ENCODE measurements around the gene PRKCA.

DNA sequence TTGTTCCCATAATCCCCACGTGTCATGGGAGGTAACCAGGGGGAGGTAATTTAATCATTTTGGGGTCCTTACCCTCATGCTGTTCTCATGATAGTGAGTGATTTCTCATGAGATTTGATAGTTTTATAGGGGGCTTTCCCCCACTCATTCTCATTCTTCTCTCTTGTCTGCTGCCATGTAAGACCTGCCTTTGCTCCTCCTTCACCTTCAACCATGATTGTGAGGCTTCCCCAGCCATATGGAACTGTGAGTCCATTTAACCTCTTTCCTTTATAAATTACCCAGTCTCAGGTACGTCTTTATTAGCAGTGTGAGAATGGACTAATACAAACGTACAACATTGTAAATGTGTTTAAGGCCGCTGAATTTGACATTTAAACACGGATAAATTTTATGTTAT, 37.7 kb upstream of the PRKCA start:
- TF ChIP-seq RAD21 (IDR thresholded peaks at IDR 0.05; ENCODE audit: low read depth) (no peak), TAF1 (IDR thresholded peaks at IDR 0.05; ENCODE audit: low read depth) (no peak), ZBTB7A (IDR thresholded peaks at IDR 0.05; ENCODE audit: low read depth) (no peak), EGR1 (IDR thresholded peaks at IDR 0.05) (no peak), TEAD4 (IDR thresholded peaks at IDR 0.05) (no peak), EP300 (IDR thresholded peaks at IDR 0.05; ENCODE audit: borderline replicate concordance) (no peak), CREB1 (IDR thresholded peaks at IDR 0.05; ENCODE audit: low read depth) (no peak), YY1 (IDR thresholded peaks at IDR 0.05; ENCODE audit: low read depth) (no peak), FOXM1 (IDR thresholded peaks at IDR 0.05; ENCODE audit: borderline replicate concordance, low read depth) (no peak), CEBPB (IDR thresholded peaks at IDR 0.05) (no peak), NFIC (IDR thresholded peaks at IDR 0.05) (no peak)
- TF ChIP-seq, protein P1, sequence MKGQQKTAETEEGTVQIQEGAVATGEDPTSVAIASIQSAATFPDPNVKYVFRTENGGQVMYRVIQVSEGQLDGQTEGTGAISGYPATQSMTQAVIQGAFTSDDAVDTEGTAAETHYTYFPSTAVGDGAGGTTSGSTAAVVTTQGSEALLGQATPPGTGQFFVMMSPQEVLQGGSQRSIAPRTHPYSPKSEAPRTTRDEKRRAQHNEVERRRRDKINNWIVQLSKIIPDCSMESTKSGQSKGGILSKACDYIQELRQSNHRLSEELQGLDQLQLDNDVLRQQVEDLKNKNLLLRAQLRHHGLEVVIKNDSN (IDR thresholded peaks at IDR 0.05) = no peak
- TF ChIP-seq, protein P2, sequence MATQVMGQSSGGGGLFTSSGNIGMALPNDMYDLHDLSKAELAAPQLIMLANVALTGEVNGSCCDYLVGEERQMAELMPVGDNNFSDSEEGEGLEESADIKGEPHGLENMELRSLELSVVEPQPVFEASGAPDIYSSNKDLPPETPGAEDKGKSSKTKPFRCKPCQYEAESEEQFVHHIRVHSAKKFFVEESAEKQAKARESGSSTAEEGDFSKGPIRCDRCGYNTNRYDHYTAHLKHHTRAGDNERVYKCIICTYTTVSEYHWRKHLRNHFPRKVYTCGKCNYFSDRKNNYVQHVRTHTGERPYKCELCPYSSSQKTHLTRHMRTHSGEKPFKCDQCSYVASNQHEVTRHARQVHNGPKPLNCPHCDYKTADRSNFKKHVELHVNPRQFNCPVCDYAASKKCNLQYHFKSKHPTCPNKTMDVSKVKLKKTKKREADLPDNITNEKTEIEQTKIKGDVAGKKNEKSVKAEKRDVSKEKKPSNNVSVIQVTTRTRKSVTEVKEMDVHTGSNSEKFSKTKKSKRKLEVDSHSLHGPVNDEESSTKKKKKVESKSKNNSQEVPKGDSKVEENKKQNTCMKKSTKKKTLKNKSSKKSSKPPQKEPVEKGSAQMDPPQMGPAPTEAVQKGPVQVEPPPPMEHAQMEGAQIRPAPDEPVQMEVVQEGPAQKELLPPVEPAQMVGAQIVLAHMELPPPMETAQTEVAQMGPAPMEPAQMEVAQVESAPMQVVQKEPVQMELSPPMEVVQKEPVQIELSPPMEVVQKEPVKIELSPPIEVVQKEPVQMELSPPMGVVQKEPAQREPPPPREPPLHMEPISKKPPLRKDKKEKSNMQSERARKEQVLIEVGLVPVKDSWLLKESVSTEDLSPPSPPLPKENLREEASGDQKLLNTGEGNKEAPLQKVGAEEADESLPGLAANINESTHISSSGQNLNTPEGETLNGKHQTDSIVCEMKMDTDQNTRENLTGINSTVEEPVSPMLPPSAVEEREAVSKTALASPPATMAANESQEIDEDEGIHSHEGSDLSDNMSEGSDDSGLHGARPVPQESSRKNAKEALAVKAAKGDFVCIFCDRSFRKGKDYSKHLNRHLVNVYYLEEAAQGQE (IDR thresholded peaks at IDR 0.05; ENCODE audit: low read depth) = no peak
- TF ChIP-seq, protein P3, sequence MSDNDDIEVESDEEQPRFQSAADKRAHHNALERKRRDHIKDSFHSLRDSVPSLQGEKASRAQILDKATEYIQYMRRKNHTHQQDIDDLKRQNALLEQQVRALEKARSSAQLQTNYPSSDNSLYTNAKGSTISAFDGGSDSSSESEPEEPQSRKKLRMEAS (IDR thresholded peaks at IDR 0.05) = no peak
